Ascending aorta (tissue), 2 donors: ENCODE measurements around the gene SFXN1. TPM values are rescaled to one million over a fixed set of nuclear protein-coding genes. Genes with fewer than 3 reads are reported as not detected.

Experiments
- DNase-seq, 2 donors: peaks; one replicate each; pipeline ENCODE4 v3.0.0-alpha.2; 2019; ENCODE audit warnings: low spot score in 2 of 2
- H3K27ac ChIP-seq, 2 donors: fragments of 200-600 bp; sonication (generic); one replicate each; pipeline ENCODE4 v1.5.1; 2016 to 2017; ENCODE audit warnings: mild to moderate bottlenecking in 1 of 2
- H3K27me3 ChIP-seq: fragments of 200-600 bp; sonication (generic); one replicate; pipeline ENCODE4 v1.5.1; 2017
- H3K36me3 ChIP-seq, 2 donors: fragments of 200-600 bp; sonication (generic); one replicate each; pipeline ENCODE4 v1.5.1; 2016
- H3K4me1 ChIP-seq, 2 donors: fragments of 200-600 bp; sonication (generic); one replicate each; pipeline ENCODE4 v1.5.1; 2016 to 2017; ENCODE audit warnings: mild to moderate bottlenecking in 1 of 2
- H3K4me3 ChIP-seq, 2 donors: fragments of 200-600 bp; sonication (generic); one replicate each; pipeline ENCODE4 v1.5.1; 2016 to 2017; ENCODE audit warnings: mild to moderate bottlenecking in 1 of 2
- H3K9me3 ChIP-seq, 2 donors: fragments of 200-600 bp; sonication (generic); one replicate each; pipeline ENCODE4 v1.5.1; 2016
- intact Hi-C: fragments of 100-400 bp; cut with DNase I; formaldehyde crosslinking; loops from one replicate; pipeline ENCODE4 v1.15.1; 2023
- total RNA-seq: library from RNA; depleted of rRNA; stranded (reverse); fragments of >200 nt; gene quantifications from one replicate; pipeline ENCODE4 v1.1.0, GENCODE V29; 2016
- TF ChIP-seq, protein P1 (sequence below), 3 experiments: fragments of 200-600 bp in 2 of 3; fragments of 450-650 bp in 1 of 3; sonication (generic) in 2 of 3; IDR thresholded peaks; one replicate each; pipeline ENCODE4 v1.5.1; 2016 to 2019; ENCODE audit warnings: antibody characterized with exemption in 3 of 3, mild to moderate bottlenecking in 1 of 3, moderate library complexity in 1 of 3

Gene SFXN1
- total RNA-seq, 1 donor from 2014 or later: 47.5 TPM

DNA sequence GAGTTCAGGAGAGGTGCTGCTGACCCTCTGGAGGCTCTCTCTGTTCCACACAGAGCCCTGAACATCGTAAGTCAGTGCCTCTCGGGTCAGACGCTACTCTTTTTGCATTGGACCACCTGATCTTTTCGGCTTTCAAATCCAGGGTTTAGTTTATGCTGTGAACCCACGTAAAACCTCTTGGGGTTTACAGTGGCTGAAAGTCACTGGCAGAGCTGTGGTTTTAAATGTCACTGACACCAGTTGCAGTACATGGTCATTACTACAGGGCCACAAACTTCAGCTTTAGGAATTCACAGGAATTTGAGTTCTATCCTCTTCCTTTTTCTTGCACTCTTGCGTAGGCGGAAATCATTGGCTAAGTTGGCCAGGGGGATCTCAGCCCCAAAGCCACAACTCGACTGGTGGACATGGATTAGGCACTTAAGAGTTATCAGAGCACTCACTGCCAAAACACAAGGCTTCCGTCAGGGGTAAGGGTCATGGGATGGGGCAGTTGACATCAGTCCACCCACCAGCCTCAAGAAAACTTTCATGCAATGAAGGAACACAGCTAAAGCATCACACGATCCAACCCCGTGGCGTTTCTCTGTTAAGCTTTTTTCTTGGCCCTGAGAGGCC lies 76.9 kb downstream of the SFXN1 start:
- no peaks in the 10 kb centered on the region for H3K36me3 ChIP-seq
- no peaks in the 10 kb centered on the region for H3K4me1 ChIP-seq
- TF ChIP-seq, protein P1, sequence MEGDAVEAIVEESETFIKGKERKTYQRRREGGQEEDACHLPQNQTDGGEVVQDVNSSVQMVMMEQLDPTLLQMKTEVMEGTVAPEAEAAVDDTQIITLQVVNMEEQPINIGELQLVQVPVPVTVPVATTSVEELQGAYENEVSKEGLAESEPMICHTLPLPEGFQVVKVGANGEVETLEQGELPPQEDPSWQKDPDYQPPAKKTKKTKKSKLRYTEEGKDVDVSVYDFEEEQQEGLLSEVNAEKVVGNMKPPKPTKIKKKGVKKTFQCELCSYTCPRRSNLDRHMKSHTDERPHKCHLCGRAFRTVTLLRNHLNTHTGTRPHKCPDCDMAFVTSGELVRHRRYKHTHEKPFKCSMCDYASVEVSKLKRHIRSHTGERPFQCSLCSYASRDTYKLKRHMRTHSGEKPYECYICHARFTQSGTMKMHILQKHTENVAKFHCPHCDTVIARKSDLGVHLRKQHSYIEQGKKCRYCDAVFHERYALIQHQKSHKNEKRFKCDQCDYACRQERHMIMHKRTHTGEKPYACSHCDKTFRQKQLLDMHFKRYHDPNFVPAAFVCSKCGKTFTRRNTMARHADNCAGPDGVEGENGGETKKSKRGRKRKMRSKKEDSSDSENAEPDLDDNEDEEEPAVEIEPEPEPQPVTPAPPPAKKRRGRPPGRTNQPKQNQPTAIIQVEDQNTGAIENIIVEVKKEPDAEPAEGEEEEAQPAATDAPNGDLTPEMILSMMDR (IDR thresholded peaks at IDR 0.05): no peak
- intact Hi-C loops: no loop called here
- DNase-seq: no peak
- no peak overlapping the region for H3K4me3 ChIP-seq
- H3K27me3 ChIP-seq: no peaks in the 10 kb centered on the region
- H3K27ac ChIP-seq: no peak overlapping the region
- H3K9me3 ChIP-seq: no peaks in the 10 kb centered on the region

DNA sequence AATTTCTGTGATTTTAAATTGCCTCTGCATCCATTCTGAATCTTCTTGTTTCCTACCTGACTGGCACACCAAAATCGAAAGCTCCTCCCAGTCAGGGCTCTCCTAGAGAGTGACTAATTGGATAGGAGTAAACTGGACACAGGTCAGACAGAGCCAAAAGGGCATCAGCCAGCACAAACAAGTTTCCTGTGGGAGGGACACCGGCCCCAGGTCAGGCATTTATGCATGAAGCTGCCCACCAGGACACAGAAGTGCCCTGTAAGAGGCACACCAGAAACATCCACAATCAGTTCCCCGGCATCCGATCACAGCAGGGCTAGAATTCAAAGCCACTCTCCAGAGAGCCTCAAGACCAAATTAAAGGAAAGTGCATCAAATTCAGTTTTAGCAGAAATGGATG lies 78.4 kb downstream of the SFXN1 start:
- no peak for DNase-seq
- Histone ChIP-seq H3K27ac (no peak overlapping the region), H3K4me1 (no peaks in the 10 kb centered on the region), H3K9me3 (no peaks in the 10 kb centered on the region), H3K4me3 (no peak overlapping the region), H3K27me3 (no peaks in the 10 kb centered on the region), H3K36me3 (no peaks in the 10 kb centered on the region)
- intact Hi-C loops: no loop called here
- TF ChIP-seq, protein P1 (IDR thresholded peaks at IDR 0.05): no peak

DNA sequence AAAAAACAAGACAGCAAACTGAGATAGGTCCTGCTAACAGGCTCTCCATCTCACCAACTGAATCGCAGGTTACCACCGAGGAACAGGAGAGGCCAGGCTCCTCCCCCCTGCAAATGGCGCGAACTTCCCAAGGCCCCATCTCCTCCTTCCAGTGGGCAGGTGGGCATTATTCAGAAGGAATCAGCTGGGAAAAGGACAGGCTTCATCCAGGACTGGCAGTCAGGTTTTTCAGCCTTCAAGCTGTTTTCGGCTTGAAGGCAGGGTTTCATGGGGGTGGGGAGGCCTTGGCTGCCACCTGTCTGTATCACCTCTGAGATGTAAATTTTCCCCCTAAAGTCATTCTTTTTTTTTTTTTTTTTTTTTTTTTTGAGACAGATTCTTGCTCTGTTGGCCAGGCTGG lies 79.4 kb downstream of the SFXN1 start:
- no peak overlapping the region for H3K27ac ChIP-seq
- H3K36me3 ChIP-seq: no peaks in the 10 kb centered on the region
- H3K27me3 ChIP-seq: no peaks in the 10 kb centered on the region
- H3K9me3 ChIP-seq: no peaks in the 10 kb centered on the region
- H3K4me3 ChIP-seq: no peak overlapping the region
- no peaks in the 10 kb centered on the region for H3K4me1 ChIP-seq
- no peak for DNase-seq
- TF ChIP-seq, protein P1 (IDR thresholded peaks at IDR 0.05): no peak
- intact Hi-C loops: no loop called here

DNA sequence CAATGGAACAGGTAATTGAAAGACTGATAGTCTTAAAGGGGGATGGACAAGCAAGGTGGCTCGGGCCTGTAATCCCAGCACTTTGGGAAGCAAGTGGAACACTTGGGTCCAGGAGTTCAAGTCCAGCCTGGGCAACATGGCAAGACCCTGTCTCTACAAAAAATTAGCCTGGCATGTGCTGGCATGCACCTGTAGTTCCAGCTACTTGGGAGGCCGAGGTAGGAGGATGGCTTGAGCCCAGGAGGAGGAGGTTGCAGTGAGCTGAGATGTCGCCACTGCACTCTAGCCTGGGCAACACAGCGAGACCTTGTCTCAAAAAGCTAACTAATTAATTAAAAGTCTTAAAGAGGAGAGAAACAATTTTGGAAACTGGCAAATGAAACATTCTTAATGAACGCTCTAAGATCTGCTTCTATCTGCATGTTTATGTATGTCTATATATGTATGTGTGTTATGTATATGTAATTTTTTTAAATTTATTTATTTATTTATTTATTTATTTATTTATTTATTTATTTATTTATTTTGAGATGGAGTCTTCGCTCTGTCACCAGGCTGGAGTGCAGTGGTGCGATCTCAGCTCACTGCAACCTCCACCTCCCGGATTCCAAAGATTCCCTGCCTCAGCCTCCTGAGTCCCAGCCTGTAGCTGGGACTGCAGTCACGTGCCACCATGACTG lies 80.6 kb downstream of the SFXN1 start:
- Histone ChIP-seq H3K4me3 (no peak overlapping the region), H3K27me3 (no peaks in the 10 kb centered on the region), H3K9me3 (no peaks in the 10 kb centered on the region), H3K27ac (no peak overlapping the region), H3K36me3 (no peaks in the 10 kb centered on the region), H3K4me1 (no peaks in the 10 kb centered on the region)
- DNase-seq: no peak
- TF ChIP-seq, protein P1 (IDR thresholded peaks at IDR 0.05): no peak
- intact Hi-C loops: no loop called here

DNA sequence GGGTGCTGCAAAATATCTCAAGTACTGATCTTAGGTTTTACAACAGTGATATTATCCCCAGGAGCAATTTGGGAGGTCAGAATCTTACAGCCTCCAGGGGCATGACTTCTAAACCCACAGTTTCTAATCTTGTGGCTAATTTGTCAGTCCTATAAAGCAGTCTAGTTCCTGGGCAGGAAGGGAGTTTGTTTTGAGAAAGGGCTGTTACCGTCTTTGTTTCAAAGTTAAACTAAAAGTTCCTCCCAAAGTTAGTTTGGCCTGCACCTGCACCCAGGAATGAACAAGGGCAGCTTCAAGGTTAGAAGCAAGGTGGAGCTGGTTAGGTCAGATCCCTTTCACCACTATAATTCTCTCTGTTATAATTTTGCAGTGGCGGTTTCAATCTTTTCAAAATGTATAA lies 81.7 kb downstream of the SFXN1 start:
- Histone ChIP-seq H3K36me3 (no peaks in the 10 kb centered on the region), H3K4me3 (no peak overlapping the region), H3K9me3 (no peaks in the 10 kb centered on the region), H3K4me1 (no peaks in the 10 kb centered on the region), H3K27me3 (no peaks in the 10 kb centered on the region), H3K27ac (no peak overlapping the region)
- intact Hi-C loops: no loop called here
- no peak for DNase-seq
- TF ChIP-seq, protein P1 (IDR thresholded peaks at IDR 0.05): no peak
